Adrenal gland (tissue), 12 donors: Measurements from ENCODE around the gene AGBL5. TPM values are rescaled to one million over a fixed set of nuclear protein-coding genes. Genes with fewer than 3 reads are reported as not detected.

Source experiments
- DNase-seq, 7 donors: peaks; one replicate each; pipeline ENCODE4 v3.0.0-alpha.2; 2019 to 2020
- H3K27ac ChIP-seq, 5 donors: fragments of 200-600 bp; sonication (generic) in 4 of 5; 1 replicate in 3 of 5; 2 replicates in 2 of 5; pipeline versions ENCODE4 v1.5.1 to v1.8.0; 2016 to 2020; ENCODE audit warnings: mild to moderate bottlenecking in 1 of 5
- H3K27me3 ChIP-seq: fragments of 200-600 bp; 2 replicates; pipeline ENCODE4 v1.8.0; 2021
- H3K36me3 ChIP-seq, 2 donors: fragments of 200-600 bp; replicated peaks in 1 of 2; 1 replicate in 1 of 2; 2 replicates in 1 of 2; pipeline versions ENCODE4 v1.5.1 to v1.8.0; 2018 to 2022
- H3K4me1 ChIP-seq, 2 donors: fragments of 200-600 bp; replicated peaks in 1 of 2; 1 replicate in 1 of 2; 2 replicates in 1 of 2; pipeline versions ENCODE4 v1.5.1 to v1.8.0; 2018 to 2021
- H3K4me3 ChIP-seq, 4 donors: fragments of 200-600 bp; sonication (generic) in 3 of 4; one replicate each; pipeline ENCODE4 v1.5.1; 2016 to 2018
- H3K9me3 ChIP-seq, 3 donors: fragments of 200-600 bp; sonication (generic) in 1 of 3; replicated peaks in 1 of 3; 1 replicate in 2 of 3; 2 replicates in 1 of 3; pipeline versions ENCODE4 v1.5.1 to v1.8.0; 2016 to 2021
- POLR2A ChIP-seq, 2 donors: fragments of 450-650 bp; IDR thresholded peaks; one replicate each; pipeline ENCODE4 v1.6.1; 2017; ENCODE audit warnings: antibody characterized with exemption in 2 of 2, mild to moderate bottlenecking in 2 of 2, moderate library complexity in 1 of 2
- WGBS, 4 donors: extraction: QIAGEN DNeasy Blood & Tissue Kit in 2 of 4; methylation state at CpG; one replicate each; pipeline versions ENCODE4 v1.1.5 to v1.1.7; 2013 to 2017; 5-methylcytosine and 5-hydroxymethylcytosine counted together
- intact Hi-C, 2 donors: fragments of 100-400 bp; cut with DNase I; formaldehyde crosslinking; loops; one replicate each; pipeline versions ENCODE4 v1.14.1 to v1.15.0; 2022 to 2023
- polyA plus RNA-seq, 3 donors: library from polyadenylated mRNA; stranded (reverse); fragments of 200-250 nt in 2 of 3; fragments of 350-450 nt in 1 of 3; fragmentation: Illumina TruSeq in 1 of 3; extraction: RNeasy Lipid Tissue Mini Kit (QIAGEN cat#74804) in 1 of 3; gene quantifications; one replicate each; pipeline ENCODE4 v1.2.3, GENCODE V29; 2013 to 2014
- total RNA-seq, 9 donors: library from RNA; depleted of rRNA in 4 of 9; stranded (reverse); fragments of >200 nt in 4 of 9; fragments of 120-200 nt in 1 of 9; fragmentation: NEBNext Ultra II Directional in 1 of 9; extraction: Animal tissue kit (Norgen Biotek cat#: 25700) in 1 of 9; gene quantifications; one replicate each; pipeline versions ENCODE4 v1.1.0 to v1.2.4, GENCODE V29; 2013 to 2023
- TF ChIP-seq, protein P1 (sequence below), 6 experiments: fragments of 450-650 bp in 4 of 6; fragments of 200-600 bp in 2 of 6; sonication (generic) in 1 of 6; IDR thresholded peaks; 1 replicate in 5 of 6; 2 replicates in 1 of 6; pipeline versions ENCODE4 v1.5.1 to v1.8.0; 2016 to 2021; ENCODE audit warnings: antibody characterized with exemption in 6 of 6, mild to moderate bottlenecking in 2 of 6, moderate library complexity in 1 of 6
- donor health status: healthy with polysubstance abuse.
- donor health status: Bipolar disorder and iron deficiency.
- donor health status: DM: yes; HTN: yes; CAD: no.
- donor health status: DM: no; HTN: no; CAD: no.
- donor health status: DM: no; HTN: no; CAD: no.
- donor health status: DM: yes; HTN: yes; CAD: no.

The AGBL5 gene
- total and polyA plus RNA-seq, 12 donors: 21.2 to 42.4 (median 30.6) TPM

DNA sequence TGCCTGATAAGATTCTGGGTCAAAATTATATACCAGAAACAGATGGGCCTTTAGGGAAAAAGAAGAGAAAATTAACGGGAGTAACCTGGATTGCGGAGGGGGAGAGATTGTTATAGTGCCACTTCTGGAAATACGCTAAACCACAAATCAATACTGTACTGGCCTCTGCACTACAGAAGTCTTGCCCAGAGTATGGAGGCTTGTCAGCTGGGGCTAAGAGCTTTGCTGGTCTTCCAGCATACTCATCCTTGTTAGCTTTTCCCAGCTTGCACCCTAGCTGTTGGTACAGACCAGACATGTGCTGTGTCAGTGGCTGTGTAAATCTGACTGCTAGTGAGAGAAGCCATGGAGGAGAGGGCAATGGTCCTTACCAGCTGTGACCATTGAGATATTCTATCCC lies 8.9 kb downstream of the AGBL5 start:
- TF ChIP-seq, protein P1, sequence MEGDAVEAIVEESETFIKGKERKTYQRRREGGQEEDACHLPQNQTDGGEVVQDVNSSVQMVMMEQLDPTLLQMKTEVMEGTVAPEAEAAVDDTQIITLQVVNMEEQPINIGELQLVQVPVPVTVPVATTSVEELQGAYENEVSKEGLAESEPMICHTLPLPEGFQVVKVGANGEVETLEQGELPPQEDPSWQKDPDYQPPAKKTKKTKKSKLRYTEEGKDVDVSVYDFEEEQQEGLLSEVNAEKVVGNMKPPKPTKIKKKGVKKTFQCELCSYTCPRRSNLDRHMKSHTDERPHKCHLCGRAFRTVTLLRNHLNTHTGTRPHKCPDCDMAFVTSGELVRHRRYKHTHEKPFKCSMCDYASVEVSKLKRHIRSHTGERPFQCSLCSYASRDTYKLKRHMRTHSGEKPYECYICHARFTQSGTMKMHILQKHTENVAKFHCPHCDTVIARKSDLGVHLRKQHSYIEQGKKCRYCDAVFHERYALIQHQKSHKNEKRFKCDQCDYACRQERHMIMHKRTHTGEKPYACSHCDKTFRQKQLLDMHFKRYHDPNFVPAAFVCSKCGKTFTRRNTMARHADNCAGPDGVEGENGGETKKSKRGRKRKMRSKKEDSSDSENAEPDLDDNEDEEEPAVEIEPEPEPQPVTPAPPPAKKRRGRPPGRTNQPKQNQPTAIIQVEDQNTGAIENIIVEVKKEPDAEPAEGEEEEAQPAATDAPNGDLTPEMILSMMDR (IDR thresholded peaks at IDR 0.05): no peak
- TF ChIP-seq POLR2A (IDR thresholded peaks at IDR 0.05): no peak
- Histone ChIP-seq H3K4me1 (peaks cover 19 to 28% of the 10 kb centered on the region in 2 donors), H3K4me3 (no peak overlapping the region), H3K36me3 (peaks cover 0 to 38% of the 10 kb centered on the region in 2 donors), H3K27ac (peak overlapping the region in 3 of 5 donors; percentile 59 to 79 (median 61)), H3K9me3 (no peaks in the 10 kb centered on the region), H3K27me3 (no peaks in the 10 kb centered on the region)
- no peak for DNase-seq
- 90 to 96% (median 93%) methylated on average over 3 of the region's 3 CpGs for WGBS, 4 donors
- intact Hi-C loops: no loop called here

DNA sequence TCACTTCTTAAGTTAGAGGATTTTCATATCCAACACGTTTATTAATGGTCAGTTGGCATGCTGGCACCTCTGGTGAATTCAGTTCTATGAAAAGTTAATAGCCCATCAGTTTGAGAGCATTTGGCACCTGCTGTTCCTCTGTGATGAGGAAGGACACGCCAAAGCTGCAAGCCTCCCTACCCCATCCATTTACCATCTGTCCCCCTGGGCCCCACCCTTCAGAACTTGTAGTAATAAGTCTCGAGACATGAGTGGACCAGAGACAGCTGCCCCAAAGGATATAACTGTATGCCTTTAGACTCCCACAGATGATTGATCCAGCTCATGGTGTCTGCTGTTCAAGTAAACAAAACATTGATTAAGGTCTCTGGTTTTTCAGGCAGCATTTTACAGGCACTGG lies 13.7 kb downstream of the AGBL5 start:
- Histone ChIP-seq H3K4me1 (peaks cover 20 to 24% of the 10 kb centered on the region in 2 donors), H3K9me3 (no peaks in the 10 kb centered on the region), H3K27ac (no peak overlapping the region), H3K4me3 (no peak overlapping the region), H3K27me3 (no peaks in the 10 kb centered on the region), H3K36me3 (peaks cover 0 to 37% of the 10 kb centered on the region in 2 donors)
- TF ChIP-seq, protein P1 (IDR thresholded peaks at IDR 0.05): no peak
- TF ChIP-seq POLR2A (IDR thresholded peaks at IDR 0.05): no peak
- peak in 1 of 7 donors; percentile 8 for DNase-seq
- intact Hi-C loops: no loop called here
- 81 to 89% (median 83%) methylated on average over 3 of the region's 3 CpGs for WGBS, 4 donors

DNA sequence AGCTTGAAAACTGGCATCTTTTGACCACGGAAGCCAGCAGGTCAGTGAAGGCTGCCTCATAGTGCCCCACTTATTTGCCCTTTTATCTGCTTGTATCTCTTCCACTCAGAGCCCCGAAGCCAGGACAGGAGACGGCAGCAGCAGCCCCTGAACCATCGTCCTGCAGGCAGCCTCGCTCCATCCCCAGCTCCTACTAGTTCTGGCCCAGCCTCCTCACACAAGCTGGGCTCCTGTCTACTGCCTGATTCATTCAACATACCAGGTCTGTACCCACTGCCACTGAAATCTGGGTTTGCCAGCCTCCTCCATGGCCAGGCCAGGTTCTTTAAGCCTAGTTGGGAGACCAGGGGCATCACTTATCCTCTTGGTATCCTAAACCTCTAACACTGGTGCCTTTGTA lies 15.9 kb downstream of the AGBL5 start:
- intact Hi-C loops: no loop called here
- Histone ChIP-seq H3K9me3 (no peaks in the 10 kb centered on the region), H3K36me3 (peaks cover 0 to 40% of the 10 kb centered on the region in 2 donors), H3K4me3 (no peak overlapping the region), H3K27me3 (no peaks in the 10 kb centered on the region), H3K4me1 (peaks cover 25 to 36% of the 10 kb centered on the region in 2 donors), H3K27ac (no peak overlapping the region)
- TF ChIP-seq POLR2A (IDR thresholded peaks at IDR 0.05): no peak
- TF ChIP-seq, protein P1 (IDR thresholded peaks at IDR 0.05): no peak
- WGBS, 4 donors: 92 to 99% (median 94%) methylated on average over 5 of the region's 5 CpGs
- peak in 1 of 7 donors; percentile 10 for DNase-seq

DNA sequence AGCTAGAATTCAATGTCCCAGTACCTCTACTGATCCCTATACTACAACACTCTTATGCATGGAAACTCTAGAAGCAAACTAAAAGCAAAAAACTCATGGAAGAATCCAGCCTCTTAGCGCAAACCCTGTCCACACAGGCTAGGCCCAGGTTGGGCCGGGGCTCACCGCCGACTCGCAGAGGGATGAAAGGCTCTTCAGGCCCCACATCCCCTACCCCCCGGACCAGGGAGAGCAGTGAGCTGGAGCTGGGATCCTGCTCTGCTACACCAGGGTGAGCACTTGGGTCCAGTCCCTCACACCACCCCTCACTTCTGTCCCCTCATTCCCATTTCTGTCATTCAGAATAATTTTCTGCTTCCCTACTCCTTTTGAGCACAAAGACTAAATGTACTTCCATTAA lies 18.0 kb downstream of the AGBL5 start:
- peaks cover 0 to 40% of the 10 kb centered on the region in 2 donors for H3K36me3 ChIP-seq
- H3K4me1 ChIP-seq: peaks cover 16 to 35% of the 10 kb centered on the region in 2 donors
- no peaks in the 10 kb centered on the region for H3K27me3 ChIP-seq
- no peaks in the 10 kb centered on the region for H3K9me3 ChIP-seq
- H3K27ac ChIP-seq: peak overlapping the region in 1 of 5 donors; percentile 42
- intact Hi-C loops: no loop called here
- 92 to 97% (median 93%) methylated on average over 6 of the region's 6 CpGs for WGBS, 4 donors
- no peak for TF ChIP-seq POLR2A (IDR thresholded peaks at IDR 0.05)
- TF ChIP-seq, protein P1 (IDR thresholded peaks at IDR 0.05): no peak
- H3K4me3 ChIP-seq: no peak overlapping the region
- DNase-seq: peak in 1 of 7 donors; percentile 10
